GM12878 (cell line): ENCODE measurements around the gene CERCAM. TPM values are rescaled to one million over a fixed set of nuclear protein-coding genes. Genes with fewer than 3 reads are reported as not detected.

Experiments used
- ATAC-seq: fragments of 200-7000 bp; cut with Tn5 transposase; 3 replicates; pipeline ENCODE4 v1.9.1; 2020; ENCODE audit warnings: mild to moderate bottlenecking, moderate library complexity
- BruUV-seq: library from RNA; stranded (reverse); fragments of 400-500 nt; replicated peaks from 2 replicates; lab custom pipeline; 2021; lab: Mats Ljungman, UMichigan
- CTCF ChIA-PET: fragments of 300-600 bp; sonication (Branson Sonifier 250); formaldehyde crosslinking; extraction: SDS; loops from one replicate; lab custom pipeline; 2021; ENCODE audit warnings: inconsistent platforms; lab: Yijun Ruan, JAX
- POLR2A ChIA-PET: fragments of 350-600 bp; formaldehyde crosslinking; extraction: SDS; loops from one replicate; lab custom pipeline; 2021; ENCODE audit warnings: inconsistent platforms; lab: Charles Lee
- RAD21 ChIA-PET: fragments of 300-600 bp; sonication (Branson Sonifier 250); formaldehyde crosslinking; loops from one replicate; lab custom pipeline; 2023; ENCODE audit warnings: antibody characterized with exemption; ENCODE audit not compliant: unreplicated experiment; lab: Charles Lee
- SMC1A ChIA-PET: fragments of 300-600 bp; sonication (Branson Sonifier 250); formaldehyde crosslinking; loops from one replicate; lab custom pipeline; 2023; ENCODE audit not compliant: unreplicated experiment, uncharacterized antibody; lab: Charles Lee
- DNase-seq: peaks from one replicate; pipeline ENCODE4 v3.0.0-alpha.2; 2011; ENCODE audit warnings: low read depth, low spot score
- FAIRE-seq: peaks from 3 replicates; lab custom pipeline; 2011; peaks lifted over from hg19 to GRCh38; lab: Jason Lieb, UNC
- H2AFZ ChIP-seq: 2 replicates; pipeline ENCODE4 v1.6.0; 2011; ENCODE audit warnings: low read depth, low read length, control low read depth; ENCODE audit not compliant: control insufficient read depth
- H3K27ac ChIP-seq: 2 replicates; pipeline ENCODE4 v1.5.1; 2011; ENCODE audit warnings: control low read depth; ENCODE audit not compliant: control insufficient read depth, insufficient read depth
- H3K27me3 ChIP-seq, 2 experiments: replicated peaks in 1 of 2; 2 replicates each; pipeline versions ENCODE4 v1.6.0 to v1.6.1; 2011; ENCODE audit warnings: low read length in 1 of 2; ENCODE audit not compliant: control insufficient read depth in 2 of 2, insufficient read depth in 2 of 2
- H3K36me3 ChIP-seq, 2 experiments: 2 replicates each; pipeline ENCODE4 v1.5.1; 2011; ENCODE audit warnings: low read length in 1 of 2; ENCODE audit not compliant: control insufficient read depth in 2 of 2, insufficient read depth in 2 of 2
- H3K4me1 ChIP-seq: 2 replicates; pipeline ENCODE4 v1.6.1; 2011; ENCODE audit warnings: mild to moderate bottlenecking, low read length, moderate library complexity, mixed read lengths; ENCODE audit not compliant: control insufficient read depth, insufficient read depth
- H3K4me2 ChIP-seq: 2 replicates; pipeline ENCODE4 v1.6.0; 2011; ENCODE audit warnings: control low read depth; ENCODE audit not compliant: control insufficient read depth, insufficient read depth
- H3K4me3 ChIP-seq: fragments of 200-600 bp; sonication (generic); 2 replicates; pipeline ENCODE4 v1.5.1; 2016
- H3K79me2 ChIP-seq: 2 replicates; pipeline ENCODE4 v1.6.0; 2011; ENCODE audit warnings: low read length; ENCODE audit not compliant: control insufficient read depth, insufficient read depth
- H3K9ac ChIP-seq: 2 replicates; pipeline ENCODE4 v1.8.0; 2011; ENCODE audit warnings: low read length, control low read depth, mixed read lengths; ENCODE audit not compliant: control insufficient read depth, insufficient read depth
- H3K9me3 ChIP-seq: replicated peaks from 3 replicates; pipeline ENCODE4 v1.5.1; 2011; ENCODE audit warnings: mild to moderate bottlenecking, low read length; ENCODE audit not compliant: control insufficient read depth, insufficient read depth
- H4K20me1 ChIP-seq: 2 replicates; pipeline ENCODE4 v1.6.0; 2011; ENCODE audit not compliant: control insufficient read depth, insufficient read depth
- BACH1 ChIP-seq: fragments of 450-650 bp; IDR thresholded peaks from 2 replicates; pipeline ENCODE4 v1.6.1; 2017; ENCODE audit warnings: mild to moderate bottlenecking, borderline replicate concordance
- BRCA1 ChIP-seq: IDR thresholded peaks from 2 replicates; pipeline ENCODE4 v1.6.1; 2011; ENCODE audit warnings: low read depth, low read length, improper control_type of control experiment
- CHD4 ChIP-seq: fragments of 200-600 bp; sonication (generic); IDR thresholded peaks from 2 replicates; pipeline ENCODE4 v1.6.1; 2016; ENCODE audit warnings: mild to moderate bottlenecking
- FOXK2 ChIP-seq: fragments of 450-650 bp; IDR thresholded peaks from 2 replicates; pipeline ENCODE4 v1.6.1; 2017; ENCODE audit warnings: mild to moderate bottlenecking, moderate library complexity
- FOXM1 ChIP-seq: IDR thresholded peaks from 2 replicates; pipeline ENCODE4 v1.6.1; 2012; ENCODE audit warnings: low read depth, mild to moderate bottlenecking, inconsistent platforms, low read length, moderate library complexity
- GABPA ChIP-seq: IDR thresholded peaks from 2 replicates; pipeline ENCODE4 v1.6.1; 2014; ENCODE audit warnings: antibody characterized with exemption, low read depth, mild to moderate bottlenecking, inconsistent platforms
- KAT2A ChIP-seq: conservative IDR thresholded peaks from 2 replicates; pipeline ENCODE4 v1.6.1; 2011; ENCODE audit warnings: low read depth, low read length; ENCODE audit not compliant: control insufficient read depth
- MEF2B ChIP-seq: fragments of 450-650 bp; IDR thresholded peaks from 2 replicates; pipeline ENCODE4 v1.6.1; 2018; ENCODE audit warnings: mild to moderate bottlenecking, moderate library complexity; ENCODE audit not compliant: partially characterized antibody, poor library complexity, severe bottlenecking
- MYC ChIP-seq: IDR thresholded peaks from 2 replicates; pipeline ENCODE4 v1.6.1; 2011; ENCODE audit warnings: mild to moderate bottlenecking, low read length, moderate library complexity, inconsistent platforms; ENCODE audit not compliant: insufficient read depth, insufficient replicate concordance, insufficient read length, severe bottlenecking
- PAX8 ChIP-seq: fragments of 450-650 bp; IDR thresholded peaks from 2 replicates; pipeline ENCODE4 v1.6.1; 2017; ENCODE audit warnings: mild to moderate bottlenecking, moderate library complexity
- RAD51 ChIP-seq: fragments of 450-650 bp; IDR thresholded peaks from 2 replicates; pipeline ENCODE4 v1.6.1; 2016; ENCODE audit warnings: moderate library complexity, mild to moderate bottlenecking, inconsistent platforms
- SMAD1 ChIP-seq: fragments of 450-650 bp; IDR thresholded peaks from 2 replicates; pipeline ENCODE4 v1.6.1; 2018; ENCODE audit warnings: mild to moderate bottlenecking, low read depth; ENCODE audit not compliant: partially characterized antibody
- TAF1 ChIP-seq: IDR thresholded peaks from 2 replicates; pipeline ENCODE4 v1.6.1; 2011; ENCODE audit warnings: mild to moderate bottlenecking, low read depth, low read length, borderline replicate concordance
- TARDBP ChIP-seq: IDR thresholded peaks from 2 replicates; pipeline ENCODE4 v1.6.1; 2016; ENCODE audit warnings: borderline replicate concordance
- ZNF384 ChIP-seq: IDR thresholded peaks from 2 replicates; pipeline ENCODE4 v1.6.1; 2012; ENCODE audit warnings: low read depth, mild to moderate bottlenecking, low read length, improper control_type of control experiment, borderline replicate concordance
- WGBS: methylation state at CpG from one replicate; pipeline ENCODE4 v1.1.6; 2016; ENCODE audit warnings: low lambda C conversion rate; ENCODE audit not compliant: insufficient replicate concordance, insufficient coverage; ENCODE audit errors: missing lambda C conversion rate; 5-methylcytosine and 5-hydroxymethylcytosine counted together
- in situ Hi-C: fragments of 300-500 bp; cut with MboI; formaldehyde crosslinking; loops from 9 replicates; pipeline ENCODE4 v1.14.3; 2018; ENCODE audit warnings: mixed read lengths
- intact Hi-C: fragments of 100-400 bp; cut with micrococcal nuclease; formaldehyde crosslinking; loops from one replicate; pipeline ENCODE4 v1.14.2; 2022; ENCODE audit not compliant: unreplicated experiment
- polyA plus RNA-seq, 11 experiments: library from polyadenylated mRNA; depleted of rRNA in 4 of 11; unstranded in 6 of 11; stranded (reverse) in 5 of 11; fragments of >200 nt; fragmentation: Nextera tagmentation in 4 of 11; fragmentation: Illumina TruSeq in 1 of 11; extraction: Ambion mirVana in 4 of 11; extraction: Trizol in 1 of 11; gene quantifications; 1 replicate in 1 of 11; 2 replicates in 10 of 11; pipeline versions ENCODE4 v1.2.1 to v1.2.3, GENCODE V29; 2011 to 2016; ENCODE audit warnings: inconsistent platforms in 2 of 11, missing spikeins in 2 of 11, low read depth in 1 of 11
- total RNA-seq, 4 experiments: library from RNA; depleted of rRNA in 3 of 4; stranded (reverse); fragments of >200 nt in 3 of 4; fragmentation: Illumina TruSeq in 1 of 4; extraction: Trizol in 1 of 4; gene quantifications; 2 replicates each; pipeline versions ENCODE4 v1.2.1 to v1.2.3, GENCODE V29; 2013 to 2021
- TF ChIP-seq, protein P1 (sequence below): fragments of 450-650 bp; formaldehyde crosslinking; IDR thresholded peaks from 2 replicates; pipeline ENCODE4 v1.4.0; 2022; ENCODE audit warnings: mild to moderate bottlenecking, moderate library complexity
- TF ChIP-seq, protein P2 (sequence below): IDR thresholded peaks from 2 replicates; pipeline ENCODE4 v1.6.1; 2012; ENCODE audit warnings: improper control_type of control experiment, low read depth, low read length; ENCODE audit not compliant: insufficient replicate concordance

CERCAM gene
- total and polyA plus RNA-seq, 10 of the 15 experiments (the other 5 are each of a cell fraction or from before 2014, with no cell fraction given), result 0.05 to 6.7 (median 0.71) TPM

DNA sequence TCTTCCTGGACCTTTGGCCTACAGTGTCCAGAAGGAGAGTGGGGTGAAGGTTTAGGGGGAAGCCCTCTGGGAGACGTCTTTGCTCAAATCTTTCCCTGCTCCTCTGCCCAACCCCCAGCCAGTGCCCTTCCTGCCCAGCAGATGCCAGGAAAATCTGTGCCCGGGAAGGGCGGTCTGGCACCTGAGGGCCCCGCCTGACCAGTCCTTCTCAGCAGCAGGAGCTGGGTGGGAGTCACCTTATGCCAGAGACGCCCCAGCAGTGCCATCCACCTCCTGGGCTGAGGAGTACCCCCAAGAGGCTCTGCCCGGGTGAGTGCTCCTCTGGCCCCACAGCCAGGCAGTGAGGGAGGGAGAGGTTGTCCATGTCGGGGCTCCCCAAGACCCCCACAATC is 14.9 kb upstream of the CERCAM start:
- intact Hi-C loops, result no loop called here
- ChIA-PET SMC1A (no interaction called here), POLR2A (no interaction called here), CTCF (interaction anchor here (3.0 kb wide), 1 partner anchor 44 kb away, joined by 10 read pairs; no protein-coding TSS in a partner anchor), RAD21 (no interaction called here)
- FAIRE-seq (no peak), DNase-seq (no peak), ATAC-seq (no peak)
- Histone ChIP-seq H4K20me1 (no peaks in the 10 kb centered on the region), H2AFZ (no peak overlapping the region), H3K9me3 (no peaks in the 10 kb centered on the region), H3K9ac (no peak overlapping the region), H3K4me1 (no peaks in the 10 kb centered on the region), H3K4me3 (no peak overlapping the region), H3K27me3 (peaks cover 1 to 2% of the 10 kb centered on the region in 2 experiments; a peak in 3 of 4 replicates), H3K27ac (no peak overlapping the region), H3K4me2 (no peak overlapping the region), H3K79me2 (no peaks in the 10 kb centered on the region), H3K36me3 (no peaks in the 10 kb centered on the region)
- BruUV-seq, result no TSS peak
- 39% methylated on average over 7 of the region's 7 CpGs for WGBS
- in situ Hi-C loops, result no loop called here
- TF ChIP-seq, protein P1, sequence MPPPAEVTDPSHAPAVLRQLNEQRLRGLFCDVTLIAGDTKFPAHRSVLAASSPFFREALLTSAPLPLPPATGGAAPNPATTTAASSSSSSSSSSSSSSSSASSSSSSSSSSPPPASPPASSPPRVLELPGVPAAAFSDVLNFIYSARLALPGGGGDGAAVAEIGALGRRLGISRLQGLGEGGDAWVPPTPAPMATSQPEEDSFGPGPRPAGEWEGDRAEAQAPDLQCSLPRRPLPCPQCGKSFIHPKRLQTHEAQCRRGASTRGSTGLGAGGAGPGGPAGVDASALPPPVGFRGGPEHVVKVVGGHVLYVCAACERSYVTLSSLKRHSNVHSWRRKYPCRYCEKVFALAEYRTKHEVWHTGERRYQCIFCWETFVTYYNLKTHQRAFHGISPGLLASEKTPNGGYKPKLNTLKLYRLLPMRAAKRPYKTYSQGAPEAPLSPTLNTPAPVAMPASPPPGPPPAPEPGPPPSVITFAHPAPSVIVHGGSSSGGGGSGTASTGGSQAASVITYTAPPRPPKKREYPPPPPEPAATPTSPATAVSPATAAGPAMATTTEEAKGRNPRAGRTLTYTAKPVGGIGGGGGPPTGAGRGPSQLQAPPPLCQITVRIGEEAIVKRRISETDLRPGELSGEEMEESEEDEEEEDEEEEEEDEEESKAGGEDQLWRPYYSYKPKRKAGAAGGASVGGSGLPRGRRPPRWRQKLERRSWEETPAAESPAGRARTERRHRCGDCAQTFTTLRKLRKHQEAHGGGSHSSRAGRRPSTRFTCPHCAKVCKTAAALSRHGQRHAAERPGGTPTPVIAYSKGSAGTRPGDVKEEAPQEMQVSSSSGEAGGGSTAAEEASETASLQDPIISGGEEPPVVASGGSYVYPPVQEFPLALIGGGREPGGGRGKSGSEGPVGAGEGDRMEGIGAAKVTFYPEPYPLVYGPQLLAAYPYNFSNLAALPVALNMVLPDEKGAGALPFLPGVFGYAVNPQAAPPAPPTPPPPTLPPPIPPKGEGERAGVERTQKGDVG (CRISPR knock-in tag), result no peak
- TF ChIP-seq GABPA (no peak), PAX8 (no peak), BACH1 (no peak), FOXK2 (no peak), FOXM1 (no peak), KAT2A (no peak), RAD51 (no peak), TARDBP (no peak), MYC (no peak), SMAD1 (no peak), BRCA1 (no peak), ZNF384 (no peak), TAF1 (no peak), CHD4 (no peak), MEF2B (no peak)
- TF ChIP-seq, protein P2, sequence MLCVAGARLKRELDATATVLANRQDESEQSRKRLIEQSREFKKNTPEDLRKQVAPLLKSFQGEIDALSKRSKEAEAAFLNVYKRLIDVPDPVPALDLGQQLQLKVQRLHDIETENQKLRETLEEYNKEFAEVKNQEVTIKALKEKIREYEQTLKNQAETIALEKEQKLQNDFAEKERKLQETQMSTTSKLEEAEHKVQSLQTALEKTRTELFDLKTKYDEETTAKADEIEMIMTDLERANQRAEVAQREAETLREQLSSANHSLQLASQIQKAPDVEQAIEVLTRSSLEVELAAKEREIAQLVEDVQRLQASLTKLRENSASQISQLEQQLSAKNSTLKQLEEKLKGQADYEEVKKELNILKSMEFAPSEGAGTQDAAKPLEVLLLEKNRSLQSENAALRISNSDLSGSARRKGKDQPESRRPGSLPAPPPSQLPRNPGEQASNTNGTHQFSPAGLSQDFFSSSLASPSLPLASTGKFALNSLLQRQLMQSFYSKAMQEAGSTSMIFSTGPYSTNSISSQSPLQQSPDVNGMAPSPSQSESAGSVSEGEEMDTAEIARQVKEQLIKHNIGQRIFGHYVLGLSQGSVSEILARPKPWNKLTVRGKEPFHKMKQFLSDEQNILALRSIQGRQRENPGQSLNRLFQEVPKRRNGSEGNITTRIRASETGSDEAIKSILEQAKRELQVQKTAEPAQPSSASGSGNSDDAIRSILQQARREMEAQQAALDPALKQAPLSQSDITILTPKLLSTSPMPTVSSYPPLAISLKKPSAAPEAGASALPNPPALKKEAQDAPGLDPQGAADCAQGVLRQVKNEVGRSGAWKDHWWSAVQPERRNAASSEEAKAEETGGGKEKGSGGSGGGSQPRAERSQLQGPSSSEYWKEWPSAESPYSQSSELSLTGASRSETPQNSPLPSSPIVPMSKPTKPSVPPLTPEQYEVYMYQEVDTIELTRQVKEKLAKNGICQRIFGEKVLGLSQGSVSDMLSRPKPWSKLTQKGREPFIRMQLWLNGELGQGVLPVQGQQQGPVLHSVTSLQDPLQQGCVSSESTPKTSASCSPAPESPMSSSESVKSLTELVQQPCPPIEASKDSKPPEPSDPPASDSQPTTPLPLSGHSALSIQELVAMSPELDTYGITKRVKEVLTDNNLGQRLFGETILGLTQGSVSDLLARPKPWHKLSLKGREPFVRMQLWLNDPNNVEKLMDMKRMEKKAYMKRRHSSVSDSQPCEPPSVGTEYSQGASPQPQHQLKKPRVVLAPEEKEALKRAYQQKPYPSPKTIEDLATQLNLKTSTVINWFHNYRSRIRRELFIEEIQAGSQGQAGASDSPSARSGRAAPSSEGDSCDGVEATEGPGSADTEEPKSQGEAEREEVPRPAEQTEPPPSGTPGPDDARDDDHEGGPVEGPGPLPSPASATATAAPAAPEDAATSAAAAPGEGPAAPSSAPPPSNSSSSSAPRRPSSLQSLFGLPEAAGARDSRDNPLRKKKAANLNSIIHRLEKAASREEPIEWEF, result no peak
